ENCODE data around the gene FAM161B. TPM values are rescaled to one million over a fixed set of nuclear protein-coding genes. Genes with fewer than 3 reads are reported as not detected.

The FAM161B gene
- total and polyA plus RNA-seq, 2 experiments from 2014 or later = 2.0 to 2.3 TPM

DNA sequence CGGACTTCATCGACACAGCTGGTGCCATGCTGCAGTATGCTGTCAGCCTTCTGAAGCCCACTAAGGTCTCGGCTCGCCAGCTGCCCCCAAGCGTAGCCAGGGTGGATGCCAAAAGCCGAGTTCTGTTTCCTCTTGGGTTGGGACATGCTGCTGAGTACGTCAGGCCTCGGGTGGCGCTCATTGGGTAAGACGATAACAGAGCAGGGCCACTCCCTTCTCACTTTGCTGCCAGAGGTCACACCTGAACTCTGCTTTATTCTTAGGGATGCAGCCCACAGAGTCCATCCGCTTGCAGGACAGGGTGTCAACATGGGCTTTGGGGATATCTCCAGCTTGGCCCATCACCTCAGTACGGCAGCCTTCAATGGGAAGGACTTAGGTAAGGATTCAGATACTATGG, 11.3 kb upstream of the FAM161B start:
- Histone ChIP-seq H3K4me1 (ENCODE audit: insufficient read depth) (no peaks in the 10 kb centered on the region), H3K79me2 (no peaks in the 10 kb centered on the region), H3K4me2 (no peak overlapping the region), H3K9me3 (ENCODE audit: low read depth) (no peaks in the 10 kb centered on the region), H4K20me1 (ENCODE audit: insufficient read depth, poor library complexity, severe bottlenecking) (no peaks in the 10 kb centered on the region), H3K27me3 (no peaks in the 10 kb centered on the region), H3K36me3 (replicated peaks; ENCODE audit: insufficient read depth, low read depth) (no peaks in the 10 kb centered on the region), H3K9me2 (replicated peaks; ENCODE audit: insufficient read depth) (no peaks in the 10 kb centered on the region), H2AFZ (no peak overlapping the region), H3K27ac (no peak overlapping the region), H3K4me3 (no peak overlapping the region)
- no peak for DNase-seq (ENCODE audit: low spot score)
- TF ChIP-seq EZH2phosphoT487 (IDR thresholded peaks at IDR 0.05; ENCODE audit: low read depth, severe bottlenecking, unreplicated experiment) (no peak), EZH2 (IDR thresholded peaks at IDR 0.05; ENCODE audit: borderline replicate concordance) (no peak)
- TF ChIP-seq, protein P1, sequence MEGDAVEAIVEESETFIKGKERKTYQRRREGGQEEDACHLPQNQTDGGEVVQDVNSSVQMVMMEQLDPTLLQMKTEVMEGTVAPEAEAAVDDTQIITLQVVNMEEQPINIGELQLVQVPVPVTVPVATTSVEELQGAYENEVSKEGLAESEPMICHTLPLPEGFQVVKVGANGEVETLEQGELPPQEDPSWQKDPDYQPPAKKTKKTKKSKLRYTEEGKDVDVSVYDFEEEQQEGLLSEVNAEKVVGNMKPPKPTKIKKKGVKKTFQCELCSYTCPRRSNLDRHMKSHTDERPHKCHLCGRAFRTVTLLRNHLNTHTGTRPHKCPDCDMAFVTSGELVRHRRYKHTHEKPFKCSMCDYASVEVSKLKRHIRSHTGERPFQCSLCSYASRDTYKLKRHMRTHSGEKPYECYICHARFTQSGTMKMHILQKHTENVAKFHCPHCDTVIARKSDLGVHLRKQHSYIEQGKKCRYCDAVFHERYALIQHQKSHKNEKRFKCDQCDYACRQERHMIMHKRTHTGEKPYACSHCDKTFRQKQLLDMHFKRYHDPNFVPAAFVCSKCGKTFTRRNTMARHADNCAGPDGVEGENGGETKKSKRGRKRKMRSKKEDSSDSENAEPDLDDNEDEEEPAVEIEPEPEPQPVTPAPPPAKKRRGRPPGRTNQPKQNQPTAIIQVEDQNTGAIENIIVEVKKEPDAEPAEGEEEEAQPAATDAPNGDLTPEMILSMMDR (IDR thresholded peaks at IDR 0.05; ENCODE audit: poor library complexity) = no peak
- WGBS (ENCODE audit: low lambda C conversion rate, missing lambda C conversion rate) = 96% methylated on average over 12 of the region's 12 CpGs

DNA sequence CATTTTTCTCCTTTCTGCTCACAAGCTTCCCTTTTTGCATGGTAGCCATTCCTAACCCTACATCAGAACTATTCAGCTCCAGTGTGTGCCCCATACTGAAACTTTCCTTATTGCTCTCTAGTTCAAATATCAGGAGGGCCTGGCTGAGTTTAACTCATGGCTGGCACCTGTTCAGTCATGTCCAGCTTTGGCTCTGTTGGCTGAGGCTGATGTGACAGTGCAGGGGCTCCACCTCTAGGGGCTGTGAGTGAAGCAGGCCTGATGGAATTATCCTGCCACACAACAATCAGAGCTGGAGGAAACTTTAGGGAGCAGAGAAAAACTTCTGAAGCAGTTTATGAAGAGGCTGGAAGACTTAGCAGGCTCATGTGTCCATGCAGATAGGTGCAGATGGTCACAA, 8.7 kb upstream of the FAM161B start:
- no peaks in the 10 kb centered on the region for H3K9me2 ChIP-seq (replicated peaks; ENCODE audit: insufficient read depth)
- H3K27ac ChIP-seq = no peak overlapping the region
- no peak overlapping the region for H3K4me3 ChIP-seq
- no peaks in the 10 kb centered on the region for H4K20me1 ChIP-seq (ENCODE audit: insufficient read depth, poor library complexity, severe bottlenecking)
- no peaks in the 10 kb centered on the region for H3K79me2 ChIP-seq
- no peaks in the 10 kb centered on the region for H3K4me1 ChIP-seq (ENCODE audit: insufficient read depth)
- H2AFZ ChIP-seq = no peak overlapping the region
- DNase-seq (ENCODE audit: low spot score) = no peak
- no peaks in the 10 kb centered on the region for H3K27me3 ChIP-seq
- H3K36me3 ChIP-seq (replicated peaks; ENCODE audit: insufficient read depth, low read depth) = no peaks in the 10 kb centered on the region
- TF ChIP-seq EZH2phosphoT487 (IDR thresholded peaks at IDR 0.05; ENCODE audit: low read depth, severe bottlenecking, unreplicated experiment) (no peak), EZH2 (IDR thresholded peaks at IDR 0.05; ENCODE audit: borderline replicate concordance) (no peak)
- TF ChIP-seq, protein P1 (IDR thresholded peaks at IDR 0.05; ENCODE audit: poor library complexity) = no peak
- H3K9me3 ChIP-seq (ENCODE audit: low read depth) = no peaks in the 10 kb centered on the region
- H3K4me2 ChIP-seq = no peak overlapping the region

GRCh38 chr14:73955674-73956073, 5.8 kb upstream of the FAM161B start:
- 99% methylated on average over 5 of the region's 5 CpGs for WGBS (ENCODE audit: low lambda C conversion rate, missing lambda C conversion rate)
- Histone ChIP-seq H3K36me3 (replicated peaks; ENCODE audit: insufficient read depth, low read depth) (no peaks in the 10 kb centered on the region), H3K27ac (no peak overlapping the region), H3K4me3 (no peak overlapping the region), H3K27me3 (no peaks in the 10 kb centered on the region), H3K79me2 (peaks cover 10% of the 10 kb centered on the region), H3K4me1 (ENCODE audit: insufficient read depth) (peaks cover 6% of the 10 kb centered on the region), H4K20me1 (ENCODE audit: insufficient read depth, poor library complexity, severe bottlenecking) (no peaks in the 10 kb centered on the region), H3K4me2 (no peak overlapping the region), H2AFZ (no peak overlapping the region), H3K9me3 (ENCODE audit: low read depth) (no peaks in the 10 kb centered on the region), H3K9me2 (replicated peaks; ENCODE audit: insufficient read depth) (no peaks in the 10 kb centered on the region)
- no peak for DNase-seq (ENCODE audit: low spot score)
- TF ChIP-seq, protein P1 (IDR thresholded peaks at IDR 0.05; ENCODE audit: poor library complexity) = no peak
- TF ChIP-seq EZH2 (IDR thresholded peaks at IDR 0.05; ENCODE audit: borderline replicate concordance) (no peak), EZH2phosphoT487 (IDR thresholded peaks at IDR 0.05; ENCODE audit: low read depth, severe bottlenecking, unreplicated experiment) (no peak)

GRCh38 chr14:73953731-73954130, 3.8 kb upstream of the FAM161B start:
- H3K9me3 ChIP-seq (ENCODE audit: low read depth) = no peaks in the 10 kb centered on the region
- H3K36me3 ChIP-seq (replicated peaks; ENCODE audit: insufficient read depth, low read depth) = no peaks in the 10 kb centered on the region
- H3K4me3 ChIP-seq = no peak overlapping the region
- H3K79me2 ChIP-seq = peaks cover 15% of the 10 kb centered on the region
- no peak overlapping the region for H2AFZ ChIP-seq
- 100% methylated on average over 1 of the region's 1 CpG for WGBS (ENCODE audit: low lambda C conversion rate, missing lambda C conversion rate)
- no peaks in the 10 kb centered on the region for H3K9me2 ChIP-seq (replicated peaks; ENCODE audit: insufficient read depth)
- DNase-seq (ENCODE audit: low spot score) = no peak
- TF ChIP-seq, protein P1 (IDR thresholded peaks at IDR 0.05; ENCODE audit: poor library complexity) = no peak
- TF ChIP-seq EZH2phosphoT487 (IDR thresholded peaks at IDR 0.05; ENCODE audit: low read depth, severe bottlenecking, unreplicated experiment) (no peak), EZH2 (IDR thresholded peaks at IDR 0.05; ENCODE audit: borderline replicate concordance) (no peak)
- H3K27ac ChIP-seq = no peak overlapping the region
- H3K4me2 ChIP-seq = no peak overlapping the region
- H3K4me1 ChIP-seq (ENCODE audit: insufficient read depth) = peaks cover 6% of the 10 kb centered on the region
- no peaks in the 10 kb centered on the region for H4K20me1 ChIP-seq (ENCODE audit: insufficient read depth, poor library complexity, severe bottlenecking)
- no peaks in the 10 kb centered on the region for H3K27me3 ChIP-seq

Data from hepatocyte (in vitro differentiated cells).